ENCODE results near the gene PTPRA. TPM values are rescaled to one million over a fixed set of nuclear protein-coding genes. Genes with fewer than 3 reads are reported as not detected.
A peak's percentile ranks its signal among the peaks of the same experiment; 100 is the strongest.

The PTPRA gene
- total and polyA plus RNA-seq, 2 of the 13 experiments (the other 11 are each of a cell fraction or from before 2014, with no cell fraction given) = 47.2 to 127 TPM

DNA sequence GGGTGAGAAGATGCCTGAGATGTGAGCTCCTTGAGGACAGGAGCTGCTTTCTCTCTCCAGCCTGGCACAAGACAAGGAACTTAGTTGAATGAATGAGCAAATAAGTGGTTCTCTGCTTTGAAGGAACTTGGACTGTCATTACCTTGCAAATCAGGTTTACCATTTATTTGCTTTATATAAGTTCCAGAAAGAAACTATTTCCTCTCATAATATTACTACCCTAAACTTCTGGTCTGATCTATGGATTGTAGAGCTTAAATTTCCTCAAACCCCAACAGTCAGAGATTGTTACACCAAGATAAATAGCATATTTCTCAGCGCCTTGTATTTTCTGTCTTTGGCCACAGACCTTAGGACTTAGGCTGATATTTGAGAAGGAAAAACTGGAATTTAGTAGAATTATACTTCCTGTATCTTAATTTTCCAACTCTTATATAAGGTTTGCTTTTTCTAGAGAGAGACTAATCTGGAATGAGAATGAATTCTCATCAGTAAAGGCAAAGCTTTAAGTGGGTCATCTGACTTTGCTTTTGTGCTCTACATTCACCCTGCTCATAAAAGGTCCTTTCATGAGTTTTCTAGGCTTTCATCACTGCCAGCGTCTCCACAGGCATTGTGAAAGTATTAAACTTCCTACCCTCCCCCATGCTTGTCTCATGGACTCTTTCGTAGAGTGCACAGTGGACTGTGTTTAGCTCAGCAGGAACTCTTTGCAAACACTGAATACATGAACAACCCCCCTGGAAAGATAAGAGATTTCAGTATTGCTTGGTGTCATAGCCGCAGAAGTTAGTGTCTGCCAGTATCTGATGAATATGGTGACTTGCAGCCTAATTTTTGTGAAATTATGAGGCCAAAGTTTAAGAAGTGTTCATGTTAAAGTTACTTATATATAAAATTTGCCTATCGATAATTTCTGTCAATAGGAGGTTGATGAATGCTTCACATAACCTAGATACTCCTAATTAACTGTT lies 74.0 kb downstream of the PTPRA start (continued):
- TF ChIP-seq ZBTB8A (CRISPR knock-in tag; IDR thresholded peaks at IDR 0.05; ENCODE audit: borderline replicate concordance, low read depth) (no peak), ARID4A (CRISPR knock-in tag; IDR thresholded peaks at IDR 0.05; ENCODE audit: borderline replicate concordance) (peak; percentile 63; the same call in 1 of the 2 replicates), ZNF317 (CRISPR knock-in tag; IDR thresholded peaks at IDR 0.05) (peak; percentile 80), TCF7L2 (IDR thresholded peaks at IDR 0.05; ENCODE audit: low read depth, low read length) (no peak), CREB3 (CRISPR knock-in tag; IDR thresholded peaks at IDR 0.05) (no peak; the same call in 1 of the 2 replicates), ZNF775 (CRISPR knock-in tag; IDR thresholded peaks at IDR 0.05; ENCODE audit: borderline replicate concordance) (no peak), ZNF451 (CRISPR knock-in tag; IDR thresholded peaks at IDR 0.05) (no peak), ZNF335 (CRISPR knock-in tag; IDR thresholded peaks at IDR 0.05) (no peak; the same call in 1 of the 2 replicates), SNAPC2 (CRISPR knock-in tag; IDR thresholded peaks at IDR 0.05) (peak; percentile 66; the same call in 1 of the 2 replicates), TEAD2 (CRISPR knock-in tag; IDR thresholded peaks at IDR 0.05) (no peak), ZNF577 (CRISPR knock-in tag; IDR thresholded peaks at IDR 0.05; ENCODE audit: borderline replicate concordance, low read depth) (no peak), ARID5B (CRISPR knock-in tag; IDR thresholded peaks at IDR 0.05) (peak; percentile 97), ZNF383 (CRISPR knock-in tag; IDR thresholded peaks at IDR 0.05; ENCODE audit: borderline replicate concordance) (no peak)
- TF ChIP-seq, protein P1, sequence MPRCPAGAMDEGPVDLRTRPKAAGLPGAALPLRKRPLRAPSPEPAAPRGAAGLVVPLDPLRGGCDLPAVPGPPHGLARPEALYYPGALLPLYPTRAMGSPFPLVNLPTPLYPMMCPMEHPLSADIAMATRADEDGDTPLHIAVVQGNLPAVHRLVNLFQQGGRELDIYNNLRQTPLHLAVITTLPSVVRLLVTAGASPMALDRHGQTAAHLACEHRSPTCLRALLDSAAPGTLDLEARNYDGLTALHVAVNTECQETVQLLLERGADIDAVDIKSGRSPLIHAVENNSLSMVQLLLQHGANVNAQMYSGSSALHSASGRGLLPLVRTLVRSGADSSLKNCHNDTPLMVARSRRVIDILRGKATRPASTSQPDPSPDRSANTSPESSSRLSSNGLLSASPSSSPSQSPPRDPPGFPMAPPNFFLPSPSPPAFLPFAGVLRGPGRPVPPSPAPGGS (CRISPR knock-in tag; IDR thresholded peaks at IDR 0.05) = peak; percentile 74
- TF ChIP-seq, protein P2, sequence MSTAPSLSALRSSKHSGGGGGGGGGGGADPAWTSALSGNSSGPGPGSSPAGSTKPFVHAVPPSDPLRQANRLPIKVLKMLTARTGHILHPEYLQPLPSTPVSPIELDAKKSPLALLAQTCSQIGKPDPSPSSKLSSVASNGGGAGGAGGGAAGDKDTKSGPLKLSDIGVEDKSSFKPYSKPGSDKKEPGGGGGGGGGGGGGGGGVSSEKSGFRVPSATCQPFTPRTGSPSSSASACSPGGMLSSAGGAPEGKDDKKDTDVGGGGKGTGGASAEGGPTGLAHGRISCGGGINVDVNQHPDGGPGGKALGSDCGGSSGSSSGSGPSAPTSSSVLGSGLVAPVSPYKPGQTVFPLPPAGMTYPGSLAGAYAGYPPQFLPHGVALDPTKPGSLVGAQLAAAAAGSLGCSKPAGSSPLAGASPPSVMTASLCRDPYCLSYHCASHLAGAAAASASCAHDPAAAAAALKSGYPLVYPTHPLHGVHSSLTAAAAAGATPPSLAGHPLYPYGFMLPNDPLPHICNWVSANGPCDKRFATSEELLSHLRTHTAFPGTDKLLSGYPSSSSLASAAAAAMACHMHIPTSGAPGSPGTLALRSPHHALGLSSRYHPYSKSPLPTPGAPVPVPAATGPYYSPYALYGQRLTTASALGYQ (CRISPR knock-in tag; IDR thresholded peaks at IDR 0.05) = peak; percentile 54; the same call in 1 of the 2 replicates
